Central memory CD4-positive, alpha-beta T cell (primary cell): ENCODE results near the gene KDM4E.

ENCODE experiments used
- DNase-seq: peaks from one replicate; pipeline ENCODE4 v3.0.0; 2022

KDM4E gene

DNA sequence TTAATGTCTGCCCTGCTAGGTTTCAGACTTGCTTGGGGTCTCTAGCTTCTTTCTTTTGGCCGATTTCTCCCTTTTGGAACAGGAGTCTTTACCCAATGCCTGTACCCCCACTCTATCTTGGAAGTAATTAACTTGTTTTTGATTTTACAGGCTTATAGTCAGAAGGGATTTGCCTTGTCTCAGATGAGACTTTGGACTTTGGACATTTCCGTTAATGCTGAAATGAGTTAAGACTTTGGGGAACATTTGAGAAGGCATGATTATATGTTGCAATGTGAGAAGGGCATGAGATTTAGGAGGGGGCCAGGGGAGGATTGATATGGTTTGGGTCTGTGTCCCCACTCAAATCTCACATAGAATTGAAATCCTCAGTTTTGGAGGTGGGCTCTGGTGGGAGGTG is 29.3 kb downstream of the KDM4E start:
- DNase-seq = no peak

- DNase-seq = no peak
These were observed 30.3 kb downstream of the KDM4E start for GRCh38 chr11:95055283-95055897.

- DNase-seq = no peak
These were observed 32.9 kb downstream of the KDM4E start for GRCh38 chr11:95057959-95058358.

GRCh38 chr11:95058621-95059020 is 33.6 kb downstream of the KDM4E start:
- DNase-seq = no peak

DNA sequence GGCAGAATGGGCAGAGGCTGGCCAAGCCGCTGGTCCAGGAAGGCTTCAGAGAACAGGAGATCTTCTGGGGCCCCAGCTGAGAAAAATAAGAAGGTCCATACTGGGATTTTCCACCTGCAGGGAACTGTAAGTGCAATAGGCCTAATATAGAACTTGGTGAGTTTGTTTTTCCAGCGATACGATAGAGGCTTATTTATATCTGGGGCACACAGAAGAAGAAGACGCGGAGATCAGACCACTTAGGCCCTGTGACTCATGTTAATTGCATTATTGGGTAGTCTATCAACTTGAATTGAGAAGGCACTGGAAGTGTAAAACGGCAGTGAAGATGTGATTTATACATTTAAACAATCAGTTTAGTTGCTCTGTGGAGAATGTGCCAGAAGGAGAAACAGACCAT is 34.0 kb downstream of the KDM4E start:
- DNase-seq = no peak

DNA sequence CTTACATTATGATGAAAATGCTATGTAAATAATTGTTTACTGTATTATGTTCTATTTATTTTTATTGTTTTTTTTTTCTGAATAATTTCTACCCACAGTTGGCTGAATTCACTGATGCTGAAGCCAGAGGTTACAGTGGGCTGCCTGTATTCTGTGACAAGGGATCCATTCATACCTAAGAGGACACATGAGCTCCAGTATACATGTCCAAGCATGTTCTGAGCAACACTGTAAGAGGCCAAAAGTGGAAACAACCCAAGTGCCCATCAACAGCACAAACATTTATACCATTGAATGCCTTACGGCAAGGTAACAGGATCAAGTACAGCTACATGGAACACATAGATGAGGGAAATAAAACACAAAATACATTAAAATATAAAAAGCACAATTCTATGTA is 40.3 kb downstream of the KDM4E start:
- DNase-seq = no peak

DNA sequence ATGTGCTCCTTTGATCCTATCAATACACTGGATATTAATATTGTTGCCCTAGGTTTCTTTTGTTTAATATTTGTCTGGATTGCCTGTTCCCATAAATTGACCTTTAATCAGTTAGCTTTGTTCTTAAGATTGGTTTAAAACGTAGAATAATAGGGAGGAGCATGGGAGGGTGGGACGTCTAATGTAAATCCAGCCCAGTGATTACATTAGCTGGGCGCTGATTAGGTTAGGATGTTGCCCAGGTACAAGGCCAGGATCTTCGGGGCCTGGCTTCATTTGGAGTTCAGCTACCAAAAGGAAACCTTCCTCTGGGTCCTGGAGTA is 41.6 kb downstream of the KDM4E start, which contains the start of gene SRSF8:
SRSF8 (plus strand) TSS at position 204 of the 323 bp plus-strand sequence. CDS start 308 bp downstream, outside the sequence.
- DNase-seq = no peak

DNA sequence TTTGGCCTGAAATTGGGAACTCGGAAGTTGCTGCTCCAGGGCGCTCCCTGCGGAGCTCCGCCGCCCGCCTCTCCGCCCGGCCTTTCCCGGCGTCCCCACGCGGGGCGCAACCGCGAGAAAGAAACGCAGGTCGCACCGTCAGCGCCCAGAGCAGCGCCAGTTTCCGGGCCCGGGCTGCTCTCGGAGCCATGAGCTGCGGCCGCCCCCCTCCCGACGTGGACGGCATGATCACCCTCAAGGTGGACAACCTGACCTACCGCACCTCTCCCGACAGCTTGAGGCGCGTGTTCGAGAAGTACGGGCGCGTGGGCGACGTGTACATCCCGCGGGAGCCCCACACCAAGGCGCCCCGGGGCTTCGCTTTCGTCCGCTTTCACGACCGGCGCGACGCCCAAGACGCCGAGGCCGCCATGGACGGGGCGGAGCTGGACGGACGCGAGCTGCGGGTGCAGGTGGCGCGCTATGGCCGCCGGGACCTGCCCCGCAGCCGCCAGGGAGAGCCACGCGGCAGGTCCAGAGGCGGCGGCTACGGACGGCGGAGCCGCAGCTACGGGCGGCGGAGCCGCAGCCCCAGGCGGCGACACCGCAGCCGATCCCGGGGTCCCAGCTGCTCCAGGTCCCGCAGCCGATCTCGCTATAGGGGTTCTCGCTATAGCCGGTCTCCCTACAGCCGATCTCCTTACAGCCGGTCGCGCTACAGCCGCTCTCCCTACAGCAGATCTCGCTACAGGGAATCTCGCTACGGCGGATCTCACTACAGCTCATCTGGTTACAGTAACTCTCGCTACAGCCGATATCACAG is 42.2 kb downstream of the KDM4E start:
- peak; percentile 73 for DNase-seq

- peak; percentile 49 for DNase-seq
These were observed 42.8 kb downstream of the KDM4E start for GRCh38 chr11:95067841-95068219.

DNA sequence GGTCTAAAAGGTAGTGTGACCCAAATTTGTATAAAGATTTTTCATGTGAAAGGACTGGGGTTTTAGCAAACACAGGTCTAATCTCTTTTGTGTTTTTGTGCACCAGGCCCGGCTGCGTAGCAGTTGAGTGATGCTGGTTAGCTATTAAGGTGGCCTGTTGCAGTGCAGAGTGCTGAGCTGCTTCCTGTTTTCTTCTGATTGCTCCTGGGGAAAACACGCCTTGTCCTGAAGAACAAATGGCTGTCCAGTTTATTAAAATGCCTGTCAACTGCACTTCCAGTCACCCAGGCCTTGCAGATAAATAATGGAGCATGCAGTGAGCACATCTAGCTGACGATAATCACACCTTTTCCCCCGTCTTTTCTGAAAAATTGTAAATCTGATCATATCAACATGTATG is 43.5 kb downstream of the KDM4E start:
- peak; percentile 84 for DNase-seq

DNA sequence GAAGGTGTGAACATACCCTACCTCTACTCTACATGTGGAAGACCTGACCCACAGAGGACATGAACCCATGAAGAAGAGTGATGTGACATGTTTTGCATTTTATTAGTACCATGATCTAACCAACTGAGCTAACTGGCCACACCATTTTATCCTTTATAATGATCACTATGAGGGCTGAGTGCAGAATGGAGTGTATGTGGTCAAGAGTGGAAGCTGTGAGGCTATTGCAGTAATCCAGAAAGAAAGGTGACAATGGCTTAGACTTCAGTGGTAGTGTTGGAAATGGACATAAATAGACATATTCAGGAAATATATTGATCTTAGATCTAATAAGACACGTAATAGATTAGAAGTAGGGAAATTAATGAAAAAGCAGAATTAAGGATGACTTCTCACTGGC is 45.4 kb downstream of the KDM4E start:
- DNase-seq = no peak

DNA sequence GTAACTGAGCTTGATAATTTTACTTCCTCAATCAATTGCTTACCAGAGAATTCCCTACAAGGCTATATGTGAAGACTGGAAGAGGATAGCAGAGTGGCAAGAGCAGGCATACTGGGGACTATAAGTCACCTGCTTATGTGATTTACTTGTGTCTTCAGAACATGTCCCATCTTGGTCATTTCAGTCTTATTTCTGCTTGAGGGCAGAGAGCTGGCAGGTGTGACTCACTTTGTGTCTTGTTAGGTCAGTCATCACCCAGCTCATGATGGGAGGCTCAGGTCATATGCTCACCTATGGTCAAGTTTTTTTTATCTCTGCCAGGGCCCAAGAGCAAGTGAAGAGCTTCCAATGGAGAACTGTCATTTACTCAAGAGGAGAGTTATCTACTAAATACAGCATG is 47.9 kb downstream of the KDM4E start:
- no peak for DNase-seq

DNA sequence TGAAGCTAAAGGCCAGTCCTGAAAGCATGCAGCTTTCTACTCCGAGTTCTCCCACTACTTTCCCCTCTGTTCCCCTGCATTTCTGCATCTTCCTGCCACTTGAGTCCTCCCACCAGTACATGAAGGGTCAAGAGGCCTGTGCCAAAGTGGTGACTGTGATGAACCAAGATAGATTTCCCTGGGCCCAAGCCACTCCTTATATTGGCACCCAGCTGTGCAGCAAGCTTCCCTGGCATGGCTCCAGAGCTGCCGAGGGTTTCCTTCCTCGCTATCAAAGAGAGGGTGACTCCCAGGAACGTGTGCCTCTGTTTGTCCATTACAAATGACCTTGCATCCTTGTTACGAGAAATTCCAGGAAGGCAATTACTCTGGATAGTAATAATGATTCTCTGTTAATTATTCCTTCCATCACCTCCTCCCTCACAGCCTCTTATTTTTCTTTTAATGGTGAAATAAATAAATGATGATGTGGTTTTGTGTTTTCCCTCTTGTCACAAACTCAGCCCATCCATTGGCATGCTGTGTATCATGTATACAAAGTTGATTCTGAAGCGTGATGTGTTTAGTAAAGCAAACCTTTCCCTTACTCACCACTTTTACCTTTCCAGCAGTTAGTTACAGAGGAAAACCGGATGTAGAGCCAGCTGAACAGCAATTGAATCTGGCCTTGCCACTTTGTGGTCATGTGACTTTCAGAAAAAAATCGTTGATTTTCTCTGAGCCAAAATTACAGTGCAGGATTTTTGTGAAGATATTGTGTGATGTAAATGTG is 49.9 kb downstream of the KDM4E start:
- no peak for DNase-seq

DNA sequence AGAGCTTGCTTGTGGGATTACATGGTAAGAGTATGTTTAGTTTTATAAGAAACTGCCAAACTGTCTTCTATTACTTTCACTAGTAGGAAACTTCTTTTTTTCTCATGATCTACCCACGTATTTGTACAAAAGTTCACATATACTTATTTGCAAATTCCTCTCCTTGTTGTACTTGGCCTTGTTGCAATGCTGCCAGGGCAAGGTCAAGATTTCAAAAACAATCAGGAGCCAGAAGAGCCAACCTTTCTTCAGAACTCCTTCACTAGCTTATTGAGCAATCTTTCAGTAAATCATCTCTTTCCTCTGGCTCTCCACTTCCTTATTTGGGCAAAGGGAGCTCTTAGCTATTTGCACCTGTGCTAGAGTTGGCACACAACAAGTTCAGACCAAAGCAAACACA is 51.4 kb downstream of the KDM4E start:
- DNase-seq = no peak

DNA sequence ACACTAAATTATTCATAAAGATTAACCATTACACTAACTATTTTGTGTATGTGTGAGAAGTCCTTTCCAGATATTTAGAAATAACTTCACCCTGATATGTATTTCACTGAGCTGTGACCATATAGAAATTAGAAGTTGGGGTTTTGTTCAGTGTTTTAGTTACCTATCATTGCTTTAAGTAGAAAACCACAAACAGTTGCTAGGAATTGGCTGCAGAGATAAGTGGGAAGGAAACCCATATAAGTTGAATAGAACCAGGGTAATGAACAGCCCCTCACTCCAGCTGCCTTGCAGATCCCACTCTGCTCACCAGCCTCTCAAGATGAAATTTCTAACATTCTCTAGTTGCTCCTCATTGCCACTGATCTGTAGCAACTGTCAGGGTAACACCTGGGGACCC is 51.9 kb downstream of the KDM4E start:
- no peak for DNase-seq
